C4-2B (cell line): ENCODE measurements around the gene PCDH15.

Experiments used
- H3K27ac ChIP-seq: fragments of 450-650 bp; 2 replicates; pipeline ENCODE4 v1.5.1; 2017
- CTCF ChIP-seq: fragments of 450-650 bp; conservative IDR thresholded peaks from 2 replicates; pipeline ENCODE4 v1.5.1; 2017; ENCODE audit warnings: mild to moderate bottlenecking
- ZFX ChIP-seq: fragments of 450-650 bp; IDR thresholded peaks from 2 replicates; pipeline ENCODE4 v1.6.1; 2017

PCDH15 gene

GRCh38 chr10:54342058-54342457 lies 459.0 kb downstream of the PCDH15 start:
- TF ChIP-seq ZFX (no peak), CTCF (no peak)
- no peak overlapping the region for H3K27ac ChIP-seq

DNA sequence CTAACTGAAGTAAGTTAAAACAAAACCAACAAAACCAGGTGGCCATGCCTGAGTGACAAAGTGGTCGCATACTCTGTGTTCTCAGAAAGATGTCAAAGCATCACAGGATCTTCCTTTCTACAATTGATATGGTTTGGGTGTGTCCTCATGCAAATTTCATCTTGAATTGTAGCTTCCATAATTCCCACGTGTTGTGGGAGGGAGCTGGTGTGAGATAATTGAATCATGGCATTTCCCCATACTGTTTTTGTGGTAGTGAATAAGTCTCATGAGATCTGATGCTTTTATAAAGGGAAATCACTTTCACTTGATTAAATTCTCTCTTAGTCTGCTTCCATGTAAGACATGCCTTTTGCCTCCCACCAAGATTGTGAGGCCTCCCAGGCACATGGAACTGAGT lies 465.7 kb downstream of the PCDH15 start:
- TF ChIP-seq ZFX (no peak), CTCF (no peak)
- H3K27ac ChIP-seq: no peak overlapping the region

GRCh38 chr10:54319341-54319740 lies 481.7 kb downstream of the PCDH15 start:
- no peak overlapping the region for H3K27ac ChIP-seq
- no peak for TF ChIP-seq ZFX

GRCh38 chr10:54318470-54318869 lies 482.6 kb downstream of the PCDH15 start:
- H3K27ac ChIP-seq: no peak overlapping the region
- TF ChIP-seq CTCF (no peak), ZFX (no peak)

- H3K27ac ChIP-seq: no peak overlapping the region
- TF ChIP-seq ZFX (no peak), CTCF (no peak)
Observed at GRCh38 chr10:54314430-54314829, 486.6 kb downstream of the PCDH15 start.

DNA sequence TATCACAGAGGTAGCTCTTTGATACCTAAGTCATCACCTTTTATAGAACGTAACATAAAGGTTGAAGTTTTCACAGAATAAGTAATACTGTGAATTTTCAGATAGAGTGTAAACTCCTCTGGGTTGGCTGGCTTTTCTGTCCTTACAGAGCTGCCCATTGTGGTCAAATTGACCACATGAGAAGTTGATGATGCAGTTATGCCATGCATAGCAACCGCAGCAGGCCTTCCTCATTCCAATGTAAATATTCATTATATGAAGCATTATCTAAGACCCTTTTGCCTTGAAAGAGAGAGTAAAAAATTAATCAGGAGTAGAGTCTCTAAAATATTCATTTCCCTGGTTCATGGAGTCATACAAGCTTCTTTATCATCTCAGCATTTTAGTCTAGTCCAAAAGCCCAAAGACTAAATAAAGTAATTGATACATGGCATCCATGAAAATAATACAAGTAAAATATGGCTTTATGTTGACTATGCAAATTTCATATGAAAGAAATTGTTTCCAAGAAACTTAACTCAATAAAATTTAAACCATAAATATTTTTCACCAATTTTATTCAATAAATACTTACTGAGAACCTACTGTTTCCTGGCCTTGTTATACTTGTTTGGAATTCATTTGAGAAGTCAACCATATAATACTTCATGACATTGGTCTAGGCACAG lies 516.4 kb downstream of the PCDH15 start:
- no peak overlapping the region for H3K27ac ChIP-seq
- TF ChIP-seq ZFX (no peak), CTCF (no peak)

DNA sequence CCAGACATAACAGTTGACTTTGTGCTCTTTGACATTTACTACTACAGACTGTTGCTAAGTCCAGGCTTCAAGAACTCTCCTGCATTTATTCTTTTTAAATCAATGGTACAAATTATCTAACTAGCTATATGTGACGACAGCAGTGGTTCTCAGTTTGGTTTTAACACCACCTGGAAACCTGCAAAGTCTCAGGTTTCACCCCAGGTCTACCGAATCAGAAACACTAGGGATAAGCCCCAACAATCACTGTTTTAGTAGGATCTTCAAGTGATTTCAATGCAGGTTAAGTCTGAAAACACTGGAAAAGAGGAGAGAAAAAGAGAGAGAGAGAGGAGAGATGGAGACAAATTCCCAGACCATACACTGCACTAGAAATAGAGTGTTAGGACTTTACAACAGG lies 519.0 kb downstream of the PCDH15 start:
- TF ChIP-seq ZFX: no peak
- TF ChIP-seq CTCF: no peak
- H3K27ac ChIP-seq: no peak overlapping the region

- H3K27ac ChIP-seq: no peak overlapping the region
Observed at GRCh38 chr10:54266395-54266794, 534.6 kb downstream of the PCDH15 start.

More at GRCh38 chr10:54266395-54266794, 534.6 kb downstream of the PCDH15 start:
- TF ChIP-seq ZFX: no peak
- TF ChIP-seq CTCF: no peak
